Measurements from ENCODE around the gene PXK.

GRCh38 chr3:58287354-58287753 lies 45.3 kb upstream of the PXK start:
- TF ChIP-seq CTCF (conservative IDR thresholded peaks at IDR 0.05): no peak
- no peak for TF ChIP-seq ZFX (IDR thresholded peaks at IDR 0.05)
